Activated CD8-positive, alpha-beta memory T cell treated with anti-CD3 and anti-CD28 coated beads, Interleukin-2, amount 50 U/mL, for 4 hours (primary cell): Measurements from ENCODE around the gene TMEM41B.
"Not testable (repeated sequence)": the region's sequence is repeated elsewhere in the genome, so short reads cannot be mapped to it uniquely, and the experiment has no call there.

Source experiments
- DNase-seq: peaks from one replicate; pipeline ENCODE4 v3.0.0-alpha.2; 2020

TMEM41B gene

GRCh38 chr11:9314291-9315077 is at the start of gene TMEM41B:
Gene TMEM41B (minus strand): TSS chr11:9314593. CDS start chr11:9314441, 152 bp downstream.
- peak; percentile 100 for DNase-seq

GRCh38 chr11:9362393-9362863 is 48.0 kb upstream of the TMEM41B start:
- DNase-seq: no peak

- not testable (repeated sequence) for DNase-seq
Measured at GRCh38 chr11:9360862-9361622, 46.6 kb upstream of the TMEM41B start.

GRCh38 chr11:9357041-9357440 is 42.6 kb upstream of the TMEM41B start:
- no peak for DNase-seq

- DNase-seq: no peak
Measured at GRCh38 chr11:9351321-9351881, 37.0 kb upstream of the TMEM41B start.

GRCh38 chr11:9347779-9348178 is 33.4 kb upstream of the TMEM41B start:
- DNase-seq: not testable (repeated sequence)

- DNase-seq: no peak
Measured at GRCh38 chr11:9347100-9347499, 32.7 kb upstream of the TMEM41B start.

- DNase-seq: no peak
Measured at GRCh38 chr11:9344061-9344680, 29.8 kb upstream of the TMEM41B start.

- no peak for DNase-seq
Measured at GRCh38 chr11:9341638-9342178, 27.3 kb upstream of the TMEM41B start.

- DNase-seq: no peak
Measured at GRCh38 chr11:9332655-9333054, 18.3 kb upstream of the TMEM41B start.

- no peak for DNase-seq
Measured at GRCh38 chr11:9330387-9331384, 16.3 kb upstream of the TMEM41B start.

GRCh38 chr11:9320047-9320446 is 5.7 kb upstream of the TMEM41B start:
- DNase-seq: no peak

- DNase-seq: not testable (repeated sequence)
Measured at GRCh38 chr11:9319377-9320001, 5.1 kb upstream of the TMEM41B start.

GRCh38 chr11:9318442-9319376 is 4.3 kb upstream of the TMEM41B start:
- DNase-seq: not testable (repeated sequence)

GRCh38 chr11:9316334-9316733 is 1.9 kb upstream of the TMEM41B start:
- no peak for DNase-seq

- no peak for DNase-seq
Measured at GRCh38 chr11:9315078-9315688, 790 bp upstream of the TMEM41B start.

- DNase-seq: no peak
Measured at GRCh38 chr11:9313648-9314290, 624 bp downstream of the TMEM41B start.

GRCh38 chr11:9310485-9311090 is 3.8 kb downstream of the TMEM41B start:
- DNase-seq: no peak
